Naive thymus-derived CD4-positive, alpha-beta T cell (primary cell): ENCODE results near the gene APOB. TPM values are rescaled to one million over a fixed set of nuclear protein-coding genes. Genes with fewer than 3 reads are reported as not detected.

Source experiments
- ATAC-seq: fragments of 150-1000 bp; cut with Tn5 transposase; 2 replicates; pipeline ENCODE4 v1.10.0; 2021; ENCODE audit warnings: mild to moderate bottlenecking, moderate library complexity
- CTCF ChIA-PET: fragments of 350-600 bp; sonication (Branson Sonifier 250); formaldehyde crosslinking; loops from one replicate; lab custom pipeline; 2021; ENCODE audit warnings: antibody characterized with exemption; lab: Charles Lee
- POLR2A ChIA-PET: fragments of 350-600 bp; sonication (Branson Sonifier 250); formaldehyde crosslinking; loops from one replicate; lab custom pipeline; 2021; ENCODE audit warnings: antibody characterized with exemption, inconsistent platforms; lab: Charles Lee
- DNase-seq, 9 donors: peaks; one replicate each; pipeline versions ENCODE4 v3.0.0 to v3.0.0-alpha.2; 2020 to 2022; ENCODE audit warnings: mixed read lengths in 1 of 9
- H3K27ac ChIP-seq: one replicate; pipeline ENCODE4 v1.7.0; 2013; ENCODE audit warnings: mild to moderate bottlenecking, low read depth, low read length, moderate library complexity
- H3K27me3 ChIP-seq, 2 donors: one replicate each; pipeline ENCODE4 v1.7.0; 2013; ENCODE audit warnings: low read length in 2 of 2, mild to moderate bottlenecking in 2 of 2, moderate library complexity in 2 of 2; ENCODE audit not compliant: control insufficient read depth in 2 of 2, insufficient read depth in 2 of 2
- H3K36me3 ChIP-seq, 3 experiments: 1 replicate in 2 of 3; 2 replicates in 1 of 3; pipeline ENCODE4 v1.7.0; 2013; ENCODE audit warnings: low read length in 3 of 3, mild to moderate bottlenecking in 3 of 3, moderate library complexity in 1 of 3; ENCODE audit not compliant: insufficient read depth in 3 of 3, control insufficient read depth in 2 of 3
- H3K4me1 ChIP-seq, 2 donors: one replicate each; pipeline ENCODE4 v1.7.0; 2013; ENCODE audit warnings: low read length in 2 of 2, mild to moderate bottlenecking in 2 of 2, moderate library complexity in 1 of 2; ENCODE audit not compliant: control insufficient read depth in 2 of 2, insufficient read depth in 2 of 2
- H3K4me3 ChIP-seq: 2 replicates; pipeline ENCODE4 v1.7.0; 2013; ENCODE audit warnings: mild to moderate bottlenecking, low read length
- H3K9me3 ChIP-seq, 3 experiments: 1 replicate in 2 of 3; 2 replicates in 1 of 3; pipeline ENCODE4 v1.7.0; 2013; ENCODE audit warnings: low read length in 3 of 3; ENCODE audit not compliant: control insufficient read depth in 2 of 3
- H3K27ac Mint-ChIP-seq, 9 donors: one replicate each; pipeline ENCODE4 v1.8.0; 2020 to 2022; ENCODE audit warnings: mixed read lengths in 9 of 9, mild to moderate bottlenecking in 8 of 9, moderate library complexity in 5 of 9, inconsistent platforms in 2 of 9
- H3K27me3 Mint-ChIP-seq, 5 donors: one replicate each; pipeline ENCODE4 v1.8.0; 2021 to 2022; ENCODE audit warnings: mixed read lengths in 5 of 5, mild to moderate bottlenecking in 1 of 5
- H3K36me3 Mint-ChIP-seq, 5 donors: one replicate each; pipeline ENCODE4 v1.8.0; 2020 to 2022; ENCODE audit warnings: mixed read lengths in 5 of 5, mild to moderate bottlenecking in 3 of 5, inconsistent platforms in 1 of 5
- H3K4me1 Mint-ChIP-seq, 7 donors: one replicate each; pipeline ENCODE4 v1.8.0; 2020 to 2022; ENCODE audit warnings: mixed read lengths in 7 of 7, mild to moderate bottlenecking in 3 of 7, inconsistent platforms in 1 of 7
- H3K4me3 Mint-ChIP-seq, 10 donors: one replicate each; pipeline ENCODE4 v1.8.0; 2020 to 2022; ENCODE audit warnings: mild to moderate bottlenecking in 10 of 10, mixed read lengths in 10 of 10, moderate library complexity in 6 of 10, inconsistent platforms in 2 of 10
- H3K9me3 Mint-ChIP-seq, 11 donors: one replicate each; pipeline ENCODE4 v1.8.0; 2020 to 2022; ENCODE audit warnings: mixed read lengths in 11 of 11, mild to moderate bottlenecking in 4 of 11, inconsistent platforms in 1 of 11, moderate library complexity in 1 of 11
- intact Hi-C, 2 donors: fragments of 100-400 bp; cut with micrococcal nuclease; formaldehyde crosslinking; loops; one replicate each; pipeline ENCODE4 v1.15.1; 2023
- polyA plus RNA-seq, 2 donors: library from polyadenylated mRNA; unstranded; fragments of 300-500 nt; fragmentation: Illumina TruSeq; gene quantifications; one replicate each; pipeline ENCODE4 v1.2.3, GENCODE V29; 2021
- total RNA-seq, 6 experiments: library from RNA in 5 of 6; stranded (reverse) in 5 of 6; gene quantifications; 1 replicate in 5 of 6; 2 replicates in 1 of 6; pipeline ENCODE4 v1.2.3 and lab custom pipeline; 2021 to 2026

APOB gene
- total and polyA plus RNA-seq, 7 experiments from 2014 or later, result not detected

DNA sequence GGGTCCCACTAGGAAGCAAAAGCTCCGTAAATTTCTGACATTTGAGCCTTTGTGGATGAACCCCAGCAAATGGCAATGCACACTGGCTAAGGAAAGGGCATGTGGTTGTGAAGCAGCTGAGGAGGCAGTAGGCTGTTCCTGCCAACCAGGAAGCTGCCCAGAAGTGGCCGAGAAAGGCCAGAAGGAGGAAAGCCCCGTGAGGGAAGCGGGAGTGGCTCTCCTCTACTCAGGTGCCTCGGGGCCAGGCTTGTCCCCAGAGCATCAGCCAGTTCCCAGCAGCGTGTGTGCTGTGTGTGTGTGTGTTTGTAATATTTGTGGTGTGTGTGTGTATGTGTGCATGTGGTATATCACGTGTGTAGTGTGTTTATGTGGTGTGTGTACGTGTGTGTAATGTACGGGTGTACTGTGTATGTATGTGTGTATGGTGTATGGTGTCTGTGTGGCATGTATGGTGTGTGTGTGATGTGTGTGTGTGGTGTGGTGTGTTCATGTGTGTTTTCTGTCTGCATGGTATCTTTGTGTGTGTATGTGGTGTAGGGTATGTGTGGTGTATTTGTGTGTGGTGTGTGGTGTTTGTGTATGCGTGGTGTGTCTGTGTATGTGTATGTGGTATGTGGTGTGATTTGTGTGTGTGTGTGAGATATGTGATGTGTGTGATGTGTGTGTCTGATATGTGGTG is 90.6 kb downstream of the APOB start:
- POLR2A ChIA-PET, result no interaction called here
- H3K4me3 Mint-ChIP-seq, result no peak overlapping the region

More for the DNA sequence above, 90.6 kb downstream of the APOB start:
- CTCF ChIA-PET, result no interaction called here
- Histone ChIP-seq H3K9me3 (no peaks in the 10 kb centered on the region), H3K4me3 (no peak overlapping the region), H3K36me3 (no peaks in the 10 kb centered on the region), H3K27me3 (no peaks in the 10 kb centered on the region), H3K4me1 (no peaks in the 10 kb centered on the region), H3K27ac (no peak overlapping the region)
- no peak for DNase-seq
- ATAC-seq, result peak; percentile 28
- H3K27ac Mint-ChIP-seq, result no peak overlapping the region
- intact Hi-C loops, result no loop called here
- H3K4me1 Mint-ChIP-seq, result no peaks in the 10 kb centered on the region
- H3K27me3 Mint-ChIP-seq, result peaks cover 0 to 10% (median 4%) of the 10 kb centered on the region in 5 donors
- H3K9me3 Mint-ChIP-seq, result no peaks in the 10 kb centered on the region
- H3K36me3 Mint-ChIP-seq, result no peaks in the 10 kb centered on the region

Other genes with a start within 250 kb of the APOB start
- gene LDAH, start 221.0 kb downstream of the APOB start, total RNA-seq, result 10 to 100 TPM; 11.1 to 29.8 (median 18.4) TPM
- 10 to 100 TPM in 1 of 2 donors, 1 to 10 TPM in 1; 8.6 to 15.8 TPM for gene LDAH, start 221.0 kb downstream of the APOB start, polyA plus RNA-seq
- gene TDRD15, start 79.9 kb upstream of the APOB start, total RNA-seq, result not detected
- gene TDRD15, start 79.9 kb upstream of the APOB start, polyA plus RNA-seq, result not detected